Skeletal muscle satellite cell (primary cell): Measurements from ENCODE around the gene CELF4.

Experiments
- H3K27me3 ChIP-seq: 2 replicates; pipeline ENCODE4 v1.7.0; 2013; ENCODE audit warnings: low read length; ENCODE audit not compliant: control insufficient read depth, insufficient read depth
- H3K36me3 ChIP-seq: 2 replicates; pipeline ENCODE4 v1.7.0; 2013; ENCODE audit warnings: mild to moderate bottlenecking, control low read depth, low read length; ENCODE audit not compliant: insufficient read depth
- H3K4me1 ChIP-seq: 2 replicates; pipeline ENCODE4 v1.7.0; 2013; ENCODE audit warnings: low read length; ENCODE audit not compliant: control insufficient read depth, insufficient read depth
- H3K4me2 ChIP-seq: 2 replicates; pipeline ENCODE4 v1.7.0; 2013; ENCODE audit warnings: mild to moderate bottlenecking, low read length
- H3K4me3 ChIP-seq: 2 replicates; pipeline ENCODE4 v1.7.0; 2013; ENCODE audit warnings: low read length
- H3K9ac ChIP-seq: 2 replicates; pipeline ENCODE4 v1.7.0; 2013; ENCODE audit warnings: mild to moderate bottlenecking, low read depth, low read length, moderate library complexity
- H3K9me3 ChIP-seq: replicated peaks from 2 replicates; pipeline ENCODE4 v1.7.0; 2013; ENCODE audit warnings: mild to moderate bottlenecking, control low read depth, low read length

Gene CELF4

GRCh38 chr18:37586656-37587225 is 21.1 kb upstream of the CELF4 start:
- H3K4me3 ChIP-seq = no peak overlapping the region
- H3K9me3 ChIP-seq = no peaks in the 10 kb centered on the region
- H3K4me2 ChIP-seq = no peak overlapping the region
- H3K9ac ChIP-seq = no peak overlapping the region
- no peaks in the 10 kb centered on the region for H3K27me3 ChIP-seq
- no peaks in the 10 kb centered on the region for H3K36me3 ChIP-seq
- H3K4me1 ChIP-seq = no peaks in the 10 kb centered on the region

GRCh38 chr18:37584952-37585695 is 19.5 kb upstream of the CELF4 start:
- H3K4me1 ChIP-seq = no peaks in the 10 kb centered on the region
- H3K27me3 ChIP-seq = no peaks in the 10 kb centered on the region
- no peaks in the 10 kb centered on the region for H3K36me3 ChIP-seq
- H3K9me3 ChIP-seq = no peaks in the 10 kb centered on the region
- H3K4me3 ChIP-seq = no peak overlapping the region
- no peak overlapping the region for H3K4me2 ChIP-seq
- no peak overlapping the region for H3K9ac ChIP-seq

DNA sequence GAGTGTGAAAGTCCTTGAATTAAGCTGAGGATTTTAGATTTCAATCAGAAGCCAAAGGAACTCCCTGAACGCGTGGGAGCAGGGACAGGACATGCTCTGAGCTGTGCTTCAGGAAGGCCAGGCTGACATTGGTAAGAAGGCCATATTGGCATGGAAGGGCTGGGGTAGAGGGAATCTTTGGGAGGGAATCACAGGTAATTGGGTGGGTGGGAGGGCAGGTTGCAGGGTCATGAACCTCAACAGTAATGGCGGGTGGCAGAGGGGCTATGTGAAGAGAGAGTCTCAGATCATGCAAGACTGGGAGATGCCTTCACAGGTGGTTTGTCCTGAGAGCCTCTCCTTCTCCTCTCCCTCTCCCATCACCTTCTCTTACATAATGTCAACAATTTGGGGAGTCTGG is 18.6 kb upstream of the CELF4 start:
- Histone ChIP-seq H3K4me3 (no peak overlapping the region), H3K4me2 (no peak overlapping the region)

DNA sequence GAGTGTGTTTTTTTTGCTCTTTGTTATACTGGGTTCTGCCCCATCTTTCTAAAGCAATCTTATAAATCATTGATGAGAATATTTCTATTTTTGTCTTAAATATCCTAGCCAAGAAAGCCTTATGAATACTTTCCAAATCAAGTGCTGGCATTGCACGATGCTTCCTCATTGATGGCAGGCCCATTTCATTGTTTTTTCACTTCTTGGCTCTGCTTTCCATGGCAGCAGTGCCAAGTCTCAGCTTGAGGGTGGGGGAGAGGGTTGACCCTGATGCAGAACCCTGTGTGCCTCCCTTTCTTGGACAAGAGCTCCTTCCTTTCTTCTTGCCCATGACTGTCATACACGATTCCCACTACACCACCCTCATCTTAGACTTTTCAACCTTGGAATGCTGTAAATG is 16.7 kb upstream of the CELF4 start:
- no peak overlapping the region for H3K4me2 ChIP-seq
- H3K27me3 ChIP-seq = no peaks in the 10 kb centered on the region
- H3K36me3 ChIP-seq = no peaks in the 10 kb centered on the region
- no peaks in the 10 kb centered on the region for H3K9me3 ChIP-seq
- no peak overlapping the region for H3K4me3 ChIP-seq
- H3K9ac ChIP-seq = no peak overlapping the region
- no peaks in the 10 kb centered on the region for H3K4me1 ChIP-seq

More for the DNA sequence above, 18.6 kb upstream of the CELF4 start:
- H3K4me1 ChIP-seq = no peaks in the 10 kb centered on the region
- no peaks in the 10 kb centered on the region for H3K9me3 ChIP-seq
- no peaks in the 10 kb centered on the region for H3K36me3 ChIP-seq
- H3K27me3 ChIP-seq = no peaks in the 10 kb centered on the region
- no peak overlapping the region for H3K9ac ChIP-seq

DNA sequence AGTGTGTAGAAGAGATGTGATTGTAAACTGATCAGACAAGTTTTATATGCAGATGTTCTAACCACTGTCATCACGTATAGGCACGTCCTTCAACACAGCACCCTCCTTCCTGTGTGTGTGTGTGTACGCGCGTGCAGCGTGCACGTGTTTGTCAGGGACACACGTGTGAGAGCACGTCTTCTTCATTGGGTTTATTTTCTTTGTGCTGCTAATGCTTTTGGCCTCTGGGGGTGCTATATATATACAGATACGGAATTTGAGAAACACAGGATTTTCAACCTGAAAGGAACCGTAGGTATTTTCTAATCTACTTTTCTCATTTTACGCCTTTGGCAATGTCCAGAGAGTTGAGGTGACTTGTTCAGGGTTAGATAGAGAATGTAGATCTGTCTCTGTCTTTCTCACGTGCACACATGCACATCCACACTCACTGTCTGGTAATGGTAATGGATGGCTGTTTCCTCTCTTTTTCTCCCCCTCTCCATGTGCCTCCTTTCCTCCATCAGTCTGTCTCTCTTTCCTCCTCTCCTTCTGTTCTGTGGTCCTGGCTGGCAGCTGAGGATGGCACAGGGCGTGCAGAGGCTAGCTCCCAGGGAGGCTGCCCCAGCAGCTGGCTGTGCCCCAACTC is 13.4 kb upstream of the CELF4 start:
- Histone ChIP-seq H3K9me3 (no peaks in the 10 kb centered on the region), H3K4me1 (no peaks in the 10 kb centered on the region), H3K4me2 (no peak overlapping the region), H3K36me3 (no peaks in the 10 kb centered on the region), H3K9ac (no peak overlapping the region), H3K27me3 (no peaks in the 10 kb centered on the region), H3K4me3 (no peak overlapping the region)

DNA sequence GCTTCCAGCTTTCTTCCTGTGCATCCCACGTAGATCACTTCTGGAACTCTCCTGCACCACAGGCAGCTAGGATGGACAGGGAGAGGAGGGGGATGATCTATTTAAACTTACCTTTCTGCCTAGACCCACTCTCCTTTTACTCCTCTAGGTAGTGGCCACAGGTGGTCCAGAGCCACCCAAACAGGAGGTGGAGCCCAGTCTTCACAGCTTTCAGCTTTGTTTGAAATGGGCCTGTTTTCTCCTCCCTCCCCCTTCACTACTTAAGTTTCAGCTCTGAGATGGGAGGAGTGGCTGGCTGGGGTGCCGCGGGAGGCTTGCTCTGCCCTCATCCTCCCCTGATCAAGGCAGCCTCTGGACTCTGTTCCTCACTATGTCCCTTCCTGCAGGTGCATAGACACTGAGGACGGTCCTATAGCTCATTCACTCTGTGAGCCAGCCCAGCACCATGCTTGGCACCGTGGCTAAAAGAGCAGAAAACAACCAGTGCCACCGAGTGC is 12.6 kb upstream of the CELF4 start:
- no peaks in the 10 kb centered on the region for H3K36me3 ChIP-seq
- no peak overlapping the region for H3K4me2 ChIP-seq
- H3K9me3 ChIP-seq = no peaks in the 10 kb centered on the region
- H3K27me3 ChIP-seq = no peaks in the 10 kb centered on the region
- H3K4me1 ChIP-seq = no peaks in the 10 kb centered on the region
- no peak overlapping the region for H3K4me3 ChIP-seq
- H3K9ac ChIP-seq = no peak overlapping the region

DNA sequence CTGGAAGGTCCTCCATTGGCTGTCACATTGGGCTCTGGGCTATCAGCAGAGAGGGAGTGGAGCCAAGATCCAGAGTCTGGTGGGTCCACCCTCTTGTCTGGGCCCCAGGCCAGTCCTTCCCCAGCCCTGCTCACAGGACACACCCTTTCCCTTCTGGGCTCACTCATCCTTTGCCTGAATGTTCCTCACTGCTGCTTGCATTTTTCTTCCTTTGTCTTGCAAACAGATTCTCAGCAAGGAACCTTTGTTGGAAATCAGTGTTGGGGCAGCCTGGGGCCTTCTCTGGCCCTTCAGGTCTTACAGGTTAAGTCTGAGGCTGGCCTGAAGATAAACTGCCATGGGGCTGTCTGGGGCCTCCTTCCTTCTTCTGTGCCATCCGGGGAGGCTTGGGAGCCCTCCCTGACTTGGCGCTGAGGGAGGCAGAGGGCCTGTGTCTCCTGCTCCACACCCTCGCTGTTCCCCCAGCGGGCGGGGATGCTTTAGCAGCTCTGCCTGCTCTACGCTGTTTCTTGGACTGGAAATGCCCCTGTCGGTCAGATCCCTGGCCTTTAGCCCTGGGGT is 11.5 kb upstream of the CELF4 start:
- no peaks in the 10 kb centered on the region for H3K27me3 ChIP-seq
- no peak overlapping the region for H3K4me3 ChIP-seq
- no peak overlapping the region for H3K4me2 ChIP-seq
- no peaks in the 10 kb centered on the region for H3K36me3 ChIP-seq
- H3K4me1 ChIP-seq = no peaks in the 10 kb centered on the region
- no peaks in the 10 kb centered on the region for H3K9me3 ChIP-seq
- no peak overlapping the region for H3K9ac ChIP-seq

DNA sequence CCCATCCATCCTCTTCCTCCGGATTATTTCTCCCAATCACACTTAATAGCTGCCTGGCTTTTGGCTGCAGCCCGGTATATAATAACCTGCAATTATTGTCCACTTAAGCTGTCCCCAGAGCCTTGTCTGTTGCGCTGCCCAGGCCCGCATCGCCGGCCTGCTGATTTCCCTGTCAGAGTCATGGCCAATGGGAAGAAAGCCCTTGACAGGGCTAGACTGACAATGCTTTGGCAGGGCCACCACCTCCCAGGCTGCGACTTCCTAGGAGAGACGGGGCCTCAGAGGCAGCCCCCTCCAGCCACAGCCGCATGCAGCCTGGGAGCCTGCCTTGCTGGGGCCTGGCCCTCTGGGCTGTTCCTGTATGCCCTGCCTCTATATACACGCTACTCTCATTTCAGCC is 10.0 kb upstream of the CELF4 start:
- no peak overlapping the region for H3K9ac ChIP-seq

DNA sequence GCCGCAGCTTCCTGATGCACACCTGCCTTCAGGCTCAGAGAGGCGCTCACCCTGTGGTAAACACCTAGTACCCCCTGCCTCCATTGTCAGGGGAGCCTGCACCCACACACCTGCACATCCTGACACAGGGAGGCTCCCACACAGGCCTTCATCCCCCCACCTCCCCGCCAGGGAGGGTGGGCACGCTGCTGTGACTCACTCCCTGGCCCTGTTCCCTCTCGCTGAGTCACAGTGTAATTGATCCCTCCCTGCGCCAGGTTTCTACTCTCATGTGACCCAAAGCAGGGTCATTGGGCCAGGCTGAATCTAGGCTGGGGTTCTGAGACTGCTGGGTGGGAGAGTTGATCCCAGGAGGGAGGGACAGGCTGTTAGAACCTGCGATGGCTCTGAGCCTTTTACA is 8.5 kb upstream of the CELF4 start:
- H3K9ac ChIP-seq = no peak overlapping the region
- H3K9me3 ChIP-seq = no peaks in the 10 kb centered on the region
- no peaks in the 10 kb centered on the region for H3K36me3 ChIP-seq
- H3K4me2 ChIP-seq = no peak overlapping the region
- H3K4me1 ChIP-seq = no peaks in the 10 kb centered on the region
- peaks cover 12% of the 10 kb centered on the region for H3K27me3 ChIP-seq
- H3K4me3 ChIP-seq = no peak overlapping the region

More for the DNA sequence above, 10.0 kb upstream of the CELF4 start:
- Histone ChIP-seq H3K36me3 (no peaks in the 10 kb centered on the region), H3K4me3 (no peak overlapping the region), H3K27me3 (peaks cover 4% of the 10 kb centered on the region), H3K4me2 (no peak overlapping the region), H3K4me1 (no peaks in the 10 kb centered on the region), H3K9me3 (no peaks in the 10 kb centered on the region)

DNA sequence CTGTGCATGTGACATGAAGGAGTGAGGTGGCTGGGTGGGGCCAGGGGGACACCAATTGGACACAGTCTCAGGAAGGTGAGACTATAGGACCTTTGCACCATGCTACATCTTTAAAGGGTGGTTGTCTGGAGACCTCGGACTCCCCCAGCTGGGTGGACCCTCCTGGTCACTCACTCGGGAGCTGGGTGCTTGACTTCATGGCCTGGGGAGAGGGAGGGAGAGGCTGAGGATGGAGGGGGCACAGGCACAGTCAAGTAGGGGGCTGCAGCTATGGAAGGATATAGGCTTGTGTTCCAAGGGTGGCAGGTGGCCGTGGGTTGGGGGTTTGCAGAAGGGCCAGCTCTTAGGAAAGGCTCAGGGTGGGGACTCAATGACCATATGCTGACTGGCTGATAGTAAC is 7.1 kb upstream of the CELF4 start:
- no peaks in the 10 kb centered on the region for H3K36me3 ChIP-seq
- H3K4me2 ChIP-seq = no peak overlapping the region
- no peak overlapping the region for H3K4me3 ChIP-seq
- no peaks in the 10 kb centered on the region for H3K9me3 ChIP-seq
- peaks cover 26% of the 10 kb centered on the region for H3K27me3 ChIP-seq
- no peaks in the 10 kb centered on the region for H3K4me1 ChIP-seq
- H3K9ac ChIP-seq = no peak overlapping the region

- no peaks in the 10 kb centered on the region for H3K4me1 ChIP-seq
- no peaks in the 10 kb centered on the region for H3K36me3 ChIP-seq
- no peak overlapping the region for H3K9ac ChIP-seq
- no peak overlapping the region for H3K4me3 ChIP-seq
- no peak overlapping the region for H3K4me2 ChIP-seq
- H3K9me3 ChIP-seq = no peaks in the 10 kb centered on the region
- peaks cover 40% of the 10 kb centered on the region for H3K27me3 ChIP-seq
Measured at GRCh38 chr18:37571266-37571665, 5.7 kb upstream of the CELF4 start.
